Type B pancreatic cell (in vitro differentiated cells): Measurements from ENCODE around the gene C5orf22. TPM values are rescaled to one million over a fixed set of nuclear protein-coding genes. Genes with fewer than 3 reads are reported as not detected.

Experiments used
- DNase-seq: peaks from one replicate; pipeline ENCODE4 v3.0.0; 2021; ENCODE audit warnings: mixed read lengths; ENCODE audit not compliant: unreplicated experiment; ENCODE audit errors: extremely low spot score
- H3K27ac Mint-ChIP-seq: 2 replicates; pipeline ENCODE4 v1.8.0; 2021; ENCODE audit warnings: mild to moderate bottlenecking, mixed read lengths
- H3K27me3 Mint-ChIP-seq: 2 replicates; pipeline ENCODE4 v1.8.0; 2021; ENCODE audit warnings: mixed read lengths
- H3K36me3 Mint-ChIP-seq: 2 replicates; pipeline ENCODE4 v1.8.0; 2021; ENCODE audit warnings: mixed read lengths
- H3K4me1 Mint-ChIP-seq: one replicate; pipeline ENCODE4 v1.8.0; 2021; ENCODE audit warnings: mixed read lengths; ENCODE audit not compliant: unreplicated experiment
- H3K4me3 Mint-ChIP-seq: 2 replicates; pipeline ENCODE4 v1.8.0; 2021; ENCODE audit warnings: mild to moderate bottlenecking, mixed read lengths
- H3K9me3 Mint-ChIP-seq: 2 replicates; pipeline ENCODE4 v1.8.0; 2021; ENCODE audit warnings: mixed read lengths
- CTCF ChIP-seq: fragments of 200-600 bp; sonication (generic); conservative IDR thresholded peaks from 2 replicates; pipeline ENCODE4 v1.5.0; 2021; ENCODE audit warnings: antibody characterized with exemption, mild to moderate bottlenecking
- total RNA-seq: library from RNA; stranded (reverse); gene quantifications from 2 replicates; pipeline ENCODE4 v1.2.1, GENCODE V29; 2021; ENCODE audit warnings: low replicate concordance

Gene C5orf22
- total RNA-seq, 1 donor from 2014 or later: 28.1 TPM

GRCh38 chr5:31495336-31495735 lies 36.8 kb upstream of the C5orf22 start:
- DNase-seq: no peak
- Mint-ChIP-seq H3K27me3 (no peaks in the 10 kb centered on the region), H3K9me3 (no peaks in the 10 kb centered on the region), H3K4me3 (no peak overlapping the region), H3K36me3 (peaks cover 44% of the 10 kb centered on the region), H3K27ac (no peak overlapping the region), H3K4me1 (no peaks in the 10 kb centered on the region)
- TF ChIP-seq CTCF: no peak

- no peaks in the 10 kb centered on the region for H3K9me3 Mint-ChIP-seq
- DNase-seq: no peak
- no peaks in the 10 kb centered on the region for H3K27me3 Mint-ChIP-seq
- no peak for TF ChIP-seq CTCF
- no peak overlapping the region for H3K27ac Mint-ChIP-seq
- H3K4me3 Mint-ChIP-seq: no peak overlapping the region
- H3K36me3 Mint-ChIP-seq: peaks cover 42% of the 10 kb centered on the region
- no peaks in the 10 kb centered on the region for H3K4me1 Mint-ChIP-seq
Measured at GRCh38 chr5:31496301-31496700, 35.8 kb upstream of the C5orf22 start.

- no peak for TF ChIP-seq CTCF
- Mint-ChIP-seq H3K36me3 (peaks cover 44% of the 10 kb centered on the region), H3K27me3 (no peaks in the 10 kb centered on the region), H3K27ac (no peak overlapping the region), H3K4me3 (no peak overlapping the region), H3K4me1 (no peaks in the 10 kb centered on the region), H3K9me3 (no peaks in the 10 kb centered on the region)
- DNase-seq: no peak
Measured at GRCh38 chr5:31496891-31497290, 35.2 kb upstream of the C5orf22 start.

- Mint-ChIP-seq H3K9me3 (no peaks in the 10 kb centered on the region), H3K27ac (no peak overlapping the region), H3K4me1 (no peaks in the 10 kb centered on the region), H3K27me3 (no peaks in the 10 kb centered on the region), H3K36me3 (peaks cover 59% of the 10 kb centered on the region), H3K4me3 (no peak overlapping the region)
- no peak for DNase-seq
- TF ChIP-seq CTCF: no peak
Measured at GRCh38 chr5:31500256-31500655, 31.8 kb upstream of the C5orf22 start.

GRCh38 chr5:31502506-31502905 lies 29.6 kb upstream of the C5orf22 start:
- H3K9me3 Mint-ChIP-seq: no peaks in the 10 kb centered on the region
- no peaks in the 10 kb centered on the region for H3K4me1 Mint-ChIP-seq
- H3K27ac Mint-ChIP-seq: no peak overlapping the region
- no peak for TF ChIP-seq CTCF
- no peaks in the 10 kb centered on the region for H3K27me3 Mint-ChIP-seq
- H3K36me3 Mint-ChIP-seq: peaks cover 54% of the 10 kb centered on the region
- H3K4me3 Mint-ChIP-seq: no peak overlapping the region
- DNase-seq: no peak

GRCh38 chr5:31504529-31504928 lies 27.6 kb upstream of the C5orf22 start:
- no peak for DNase-seq
- Mint-ChIP-seq H3K9me3 (no peaks in the 10 kb centered on the region), H3K4me3 (no peak overlapping the region), H3K36me3 (peaks cover 49% of the 10 kb centered on the region), H3K27ac (no peak overlapping the region), H3K4me1 (no peaks in the 10 kb centered on the region), H3K27me3 (no peaks in the 10 kb centered on the region)
- TF ChIP-seq CTCF: no peak
